AG04449 (cell line): ENCODE results near the gene PRICKLE3.
"Not testable (repeated sequence)": the region's sequence is repeated elsewhere in the genome, so short reads cannot be mapped to it uniquely, and the experiment has no call there.

ENCODE experiments used
- CTCF ChIA-PET: fragments of 350-600 bp; formaldehyde crosslinking; extraction: SDS; loops from one replicate; lab custom pipeline; 2021; ENCODE audit warnings: antibody characterized with exemption; lab: Yijun Ruan, JAX
- POLR2A ChIA-PET: fragments of 400-600, 350-600 bp; formaldehyde crosslinking; extraction: SDS; loops from one replicate; lab custom pipeline; 2020; ENCODE audit warnings: antibody characterized with exemption, inconsistent platforms; lab: Yijun Ruan, JAX
- DNase-seq: peaks from one replicate; pipeline ENCODE4 v3.0.0-alpha.2; 2010; ENCODE audit warnings: low read depth, low spot score
- H3K4me3 ChIP-seq: 2 replicates; pipeline ENCODE4 v1.5.1; 2011; ENCODE audit warnings: low read depth, mild to moderate bottlenecking, control low read depth, low read length
- TF ChIP-seq, protein P1 (sequence below): IDR thresholded peaks from one replicate; pipeline ENCODE4 v1.5.1; 2011; ENCODE audit warnings: mild to moderate bottlenecking, moderate library complexity, low read length, control low read depth, inconsistent platforms; ENCODE audit not compliant: insufficient read depth; ENCODE audit errors: missing control alignments

The PRICKLE3 gene

GRCh38 chrX:49175435-49176274 lies 10.5 kb downstream of the PRICKLE3 start:
- POLR2A ChIA-PET: no interaction called here
- TF ChIP-seq, protein P1, sequence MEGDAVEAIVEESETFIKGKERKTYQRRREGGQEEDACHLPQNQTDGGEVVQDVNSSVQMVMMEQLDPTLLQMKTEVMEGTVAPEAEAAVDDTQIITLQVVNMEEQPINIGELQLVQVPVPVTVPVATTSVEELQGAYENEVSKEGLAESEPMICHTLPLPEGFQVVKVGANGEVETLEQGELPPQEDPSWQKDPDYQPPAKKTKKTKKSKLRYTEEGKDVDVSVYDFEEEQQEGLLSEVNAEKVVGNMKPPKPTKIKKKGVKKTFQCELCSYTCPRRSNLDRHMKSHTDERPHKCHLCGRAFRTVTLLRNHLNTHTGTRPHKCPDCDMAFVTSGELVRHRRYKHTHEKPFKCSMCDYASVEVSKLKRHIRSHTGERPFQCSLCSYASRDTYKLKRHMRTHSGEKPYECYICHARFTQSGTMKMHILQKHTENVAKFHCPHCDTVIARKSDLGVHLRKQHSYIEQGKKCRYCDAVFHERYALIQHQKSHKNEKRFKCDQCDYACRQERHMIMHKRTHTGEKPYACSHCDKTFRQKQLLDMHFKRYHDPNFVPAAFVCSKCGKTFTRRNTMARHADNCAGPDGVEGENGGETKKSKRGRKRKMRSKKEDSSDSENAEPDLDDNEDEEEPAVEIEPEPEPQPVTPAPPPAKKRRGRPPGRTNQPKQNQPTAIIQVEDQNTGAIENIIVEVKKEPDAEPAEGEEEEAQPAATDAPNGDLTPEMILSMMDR: no peak
- DNase-seq: no peak
- H3K4me3 ChIP-seq: no peak overlapping the region
- CTCF ChIA-PET: no interaction called here

- POLR2A ChIA-PET: no interaction called here
- H3K4me3 ChIP-seq: no peak overlapping the region
- CTCF ChIA-PET: no interaction called here
- TF ChIP-seq, protein P1: no peak
- DNase-seq: no peak
These were observed 11.4 kb downstream of the PRICKLE3 start for GRCh38 chrX:49174723-49175122.

- DNase-seq, H3K4me3 ChIP-seq, CTCF ChIA-PET, POLR2A ChIA-PET: not testable (repeated sequence)
These were observed 12.6 kb downstream of the PRICKLE3 start for GRCh38 chrX:49173544-49173943.

DNA sequence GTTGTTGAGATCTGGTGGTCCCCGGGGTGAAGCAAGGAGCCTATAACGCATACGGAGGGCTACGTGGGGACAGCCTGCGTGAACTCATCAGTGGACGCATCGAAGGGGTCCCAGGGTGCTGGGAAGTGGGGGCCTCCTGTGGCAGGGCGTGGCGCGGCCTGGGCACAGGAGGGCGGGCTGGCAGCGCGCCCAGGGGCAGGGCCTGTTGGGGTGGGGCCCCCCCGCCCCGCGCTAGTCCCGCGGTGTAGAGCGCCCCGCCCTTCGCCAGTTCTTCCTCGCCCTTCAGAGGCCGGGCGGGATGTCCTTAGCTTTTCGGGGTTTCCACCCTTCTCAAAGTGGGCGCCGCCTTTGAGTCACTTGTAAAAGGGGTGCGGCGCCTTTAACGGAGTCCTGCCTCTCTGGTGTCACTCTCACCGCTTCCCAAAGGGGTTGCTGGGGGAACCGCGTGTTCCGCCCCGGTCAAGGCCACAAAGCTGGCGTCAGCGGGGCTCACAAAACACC lies 13.8 kb downstream of the PRICKLE3 start:
- ChIA-PET POLR2A (interaction anchor here (2.5 kb wide), 1 partner anchor 12 kb away, joined by 10 read pairs; no protein-coding TSS in a partner anchor), CTCF (interaction anchor here (0.7 kb wide), 1 partner anchor 13 kb away, joined by 3 read pairs; no protein-coding TSS in a partner anchor)
- TF ChIP-seq, protein P1: no peak
- H3K4me3 ChIP-seq: peak overlapping the region; percentile 66
- DNase-seq: no peak

- ChIA-PET POLR2A (interaction anchor here (2.5 kb wide), 1 partner anchor 13 kb away, joined by 10 read pairs; no protein-coding TSS in a partner anchor), CTCF (interaction anchor here (0.7 to 0.8 kb wide), 2 partner anchors 13 to 19 kb away, joined by 3 read pairs; no protein-coding TSS in a partner anchor)
- H3K4me3 ChIP-seq: peak within 1 kb of the TSS; percentile 66
- DNase-seq: no peak
- TF ChIP-seq, protein P1: no peak
These were observed 14.4 kb downstream of the PRICKLE3 start, which contains the start of gene PLP2 for GRCh38 chrX:49171752-49172279. Gene PLP2, plus strand, starts transcription at chrX:49171898. Its CDS starts 103 bp downstream, at chrX:49172001.

- POLR2A ChIA-PET: interaction anchor here (1.0 kb wide), 1 partner anchor 13 kb away, joined by 3 read pairs; no protein-coding TSS in a partner anchor
- DNase-seq: no peak
These were observed 18.4 kb downstream of the PRICKLE3 start for GRCh38 chrX:49167740-49168108.

More at GRCh38 chrX:49167740-49168108, 18.4 kb downstream of the PRICKLE3 start:
- CTCF ChIA-PET: interaction anchor here (2.6 to 6.8 kb wide), 2 partner anchors 9 to 12 kb away, joined by 11 to 34 read pairs; no protein-coding TSS in a partner anchor
- TF ChIP-seq, protein P1: no peak
- H3K4me3 ChIP-seq: no peak overlapping the region
